Measurements from ENCODE around the gene TEKTIP1. TPM values are rescaled to one million over a fixed set of nuclear protein-coding genes. Genes with fewer than 3 reads are reported as not detected.

TEKTIP1 gene
- total and polyA plus RNA-seq, 2 experiments from 2014 or later: 1.5 TPM; not detected in 1

- Histone ChIP-seq H3K9me3 (ENCODE audit: low read depth) (no peaks in the 10 kb centered on the region), H3K36me3 (replicated peaks; ENCODE audit: insufficient read depth, low read depth) (no peaks in the 10 kb centered on the region), H3K27me3 (no peaks in the 10 kb centered on the region), H3K4me2 (no peak overlapping the region), H3K4me3 (no peak overlapping the region), H3K79me2 (peaks cover 100% of the 10 kb centered on the region), H3K27ac (no peak overlapping the region), H3K4me1 (ENCODE audit: insufficient read depth) (peaks cover 7% of the 10 kb centered on the region), H4K20me1 (ENCODE audit: insufficient read depth, poor library complexity, severe bottlenecking) (peaks cover 100% of the 10 kb centered on the region), H3K9me2 (replicated peaks; ENCODE audit: insufficient read depth) (no peaks in the 10 kb centered on the region), H2AFZ (no peak overlapping the region)
- no peak for TF ChIP-seq CTCF (IDR thresholded peaks at IDR 0.05; ENCODE audit: poor library complexity)
- no peak for TF ChIP-seq EZH2phosphoT487 (IDR thresholded peaks at IDR 0.05; ENCODE audit: low read depth, severe bottlenecking, unreplicated experiment)
- TF ChIP-seq EZH2 (IDR thresholded peaks at IDR 0.05; ENCODE audit: borderline replicate concordance): no peak
- DNase-seq (ENCODE audit: low spot score): no peak
- WGBS (ENCODE audit: low lambda C conversion rate, missing lambda C conversion rate): 87% methylated on average over 15 of the region's 15 CpGs
These were observed 22.2 kb upstream of the TEKTIP1 start for GRCh38 chr19:3516675-3517207.

DNA sequence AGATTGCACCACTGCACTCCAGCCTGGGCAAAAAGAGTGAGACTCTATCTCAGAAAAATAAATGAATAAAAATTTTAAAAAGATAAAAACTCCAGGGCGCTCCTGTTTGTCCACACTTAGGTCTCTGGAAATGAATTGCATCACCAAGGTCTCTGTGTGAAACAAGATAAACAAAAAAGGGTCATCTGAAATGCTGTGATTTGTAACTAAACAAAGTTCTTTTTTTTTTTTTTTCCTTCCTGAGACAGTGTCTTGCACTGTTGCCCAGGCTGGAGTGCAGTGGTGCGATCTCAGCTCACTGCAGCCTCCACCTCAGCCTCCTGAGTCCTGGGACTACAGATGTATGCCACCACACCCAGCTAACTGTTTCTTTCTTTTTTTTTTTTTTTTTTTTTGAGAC lies 21.3 kb upstream of the TEKTIP1 start:
- H3K4me2 ChIP-seq: no peak overlapping the region
- DNase-seq (ENCODE audit: low spot score): no peak
- no peak overlapping the region for H3K27ac ChIP-seq
- peaks cover 7% of the 10 kb centered on the region for H3K4me1 ChIP-seq (ENCODE audit: insufficient read depth)
- H3K36me3 ChIP-seq (replicated peaks; ENCODE audit: insufficient read depth, low read depth): no peaks in the 10 kb centered on the region
- H3K9me2 ChIP-seq (replicated peaks; ENCODE audit: insufficient read depth): no peaks in the 10 kb centered on the region
- 84% methylated on average over 2 of the region's 2 CpGs for WGBS (ENCODE audit: low lambda C conversion rate, missing lambda C conversion rate)
- H2AFZ ChIP-seq: no peak overlapping the region
- no peak for TF ChIP-seq CTCF (IDR thresholded peaks at IDR 0.05; ENCODE audit: poor library complexity)
- no peak for TF ChIP-seq EZH2phosphoT487 (IDR thresholded peaks at IDR 0.05; ENCODE audit: low read depth, severe bottlenecking, unreplicated experiment)
- TF ChIP-seq EZH2 (IDR thresholded peaks at IDR 0.05; ENCODE audit: borderline replicate concordance): no peak
- H3K4me3 ChIP-seq: no peak overlapping the region
- H3K79me2 ChIP-seq: peaks cover 100% of the 10 kb centered on the region
- H3K9me3 ChIP-seq (ENCODE audit: low read depth): no peaks in the 10 kb centered on the region
- H4K20me1 ChIP-seq (ENCODE audit: insufficient read depth, poor library complexity, severe bottlenecking): peaks cover 100% of the 10 kb centered on the region
- no peaks in the 10 kb centered on the region for H3K27me3 ChIP-seq

- WGBS (ENCODE audit: low lambda C conversion rate, missing lambda C conversion rate): 80% methylated on average over 10 of the region's 10 CpGs
- Histone ChIP-seq H3K4me1 (ENCODE audit: insufficient read depth) (peaks cover 7% of the 10 kb centered on the region), H4K20me1 (ENCODE audit: insufficient read depth, poor library complexity, severe bottlenecking) (peaks cover 100% of the 10 kb centered on the region), H3K27me3 (no peaks in the 10 kb centered on the region), H3K27ac (no peak overlapping the region), H3K79me2 (peaks cover 98% of the 10 kb centered on the region), H3K9me3 (ENCODE audit: low read depth) (no peaks in the 10 kb centered on the region), H3K36me3 (replicated peaks; ENCODE audit: insufficient read depth, low read depth) (no peaks in the 10 kb centered on the region), H3K4me2 (no peak overlapping the region), H2AFZ (no peak overlapping the region), H3K9me2 (replicated peaks; ENCODE audit: insufficient read depth) (no peaks in the 10 kb centered on the region), H3K4me3 (no peak overlapping the region)
- no peak for DNase-seq (ENCODE audit: low spot score)
- no peak for TF ChIP-seq EZH2phosphoT487 (IDR thresholded peaks at IDR 0.05; ENCODE audit: low read depth, severe bottlenecking, unreplicated experiment)
These were observed 20.7 kb upstream of the TEKTIP1 start for GRCh38 chr19:3518255-3518654.

DNA sequence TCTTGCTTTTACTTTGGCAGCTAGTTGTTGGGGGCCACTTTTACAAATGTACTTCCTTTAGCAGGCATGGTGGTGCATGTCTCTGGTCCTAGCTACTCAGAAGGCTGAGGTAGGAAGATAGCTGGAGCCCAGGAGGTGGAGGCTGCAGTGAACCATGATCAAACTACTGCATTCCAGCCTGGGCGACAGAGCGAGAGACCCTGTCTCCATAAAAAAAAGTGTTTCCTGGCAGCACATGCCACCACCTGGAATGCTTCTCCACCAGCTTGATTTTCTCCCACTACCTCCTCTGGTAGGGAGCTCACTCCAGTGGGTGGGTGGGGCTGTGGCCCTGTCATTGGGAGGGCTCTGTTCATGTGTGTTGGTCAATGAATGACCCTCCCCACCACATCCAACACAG lies 20.3 kb upstream of the TEKTIP1 start:
- DNase-seq (ENCODE audit: low spot score): no peak
- H3K4me1 ChIP-seq (ENCODE audit: insufficient read depth): peaks cover 7% of the 10 kb centered on the region
- H3K4me3 ChIP-seq: no peak overlapping the region
- no peak overlapping the region for H3K4me2 ChIP-seq
- peaks cover 97% of the 10 kb centered on the region for H4K20me1 ChIP-seq (ENCODE audit: insufficient read depth, poor library complexity, severe bottlenecking)
- H3K79me2 ChIP-seq: peaks cover 94% of the 10 kb centered on the region
- no peaks in the 10 kb centered on the region for H3K9me2 ChIP-seq (replicated peaks; ENCODE audit: insufficient read depth)
- no peak overlapping the region for H3K27ac ChIP-seq
- H3K27me3 ChIP-seq: no peaks in the 10 kb centered on the region
- WGBS (ENCODE audit: low lambda C conversion rate, missing lambda C conversion rate): 85% methylated on average over 2 of the region's 2 CpGs
- H2AFZ ChIP-seq: no peak overlapping the region
- H3K36me3 ChIP-seq (replicated peaks; ENCODE audit: insufficient read depth, low read depth): no peaks in the 10 kb centered on the region
- TF ChIP-seq EZH2 (IDR thresholded peaks at IDR 0.05; ENCODE audit: borderline replicate concordance): no peak
- TF ChIP-seq CTCF (IDR thresholded peaks at IDR 0.05; ENCODE audit: poor library complexity): no peak
- TF ChIP-seq EZH2phosphoT487 (IDR thresholded peaks at IDR 0.05; ENCODE audit: low read depth, severe bottlenecking, unreplicated experiment): no peak
- no peaks in the 10 kb centered on the region for H3K9me3 ChIP-seq (ENCODE audit: low read depth)
